ENCODE results near the gene KAZN. TPM values are rescaled to one million over a fixed set of nuclear protein-coding genes. Genes with fewer than 3 reads are reported as not detected.

KAZN gene
- total and polyA plus RNA-seq, 2 donors (not counting 1 experiment from before 2014, with no cell fraction given): 3.4 to 5.0 TPM

- Histone ChIP-seq H2AFZ (ENCODE audit: low read length) (no peak overlapping the region), H3K4me2 (ENCODE audit: extremely low read depth, insufficient read depth, low read length) (no peak overlapping the region), H3K4me1 (ENCODE audit: control insufficient read depth, extremely low read depth, insufficient read depth, low read length) (no peaks in the 10 kb centered on the region), H3K27ac (ENCODE audit: insufficient read depth, low read length) (no peak overlapping the region), H3K4me3 (replicated peaks in 1 of 4; ENCODE audit: control extremely low read depth in 1 of 4, insufficient read depth in 1 of 4, low read depth in 3 of 4, low read length in 4 of 4) (no peak overlapping the region), H3K27me3 (ENCODE audit: control insufficient read depth, insufficient read depth, low read length) (no peaks in the 10 kb centered on the region), H3K79me2 (ENCODE audit: control insufficient read depth, insufficient read depth, low read length) (no peaks in the 10 kb centered on the region), H3K9ac (ENCODE audit: insufficient read depth, low read length) (no peak overlapping the region), H4K20me1 (ENCODE audit: control insufficient read depth, extremely low read depth, insufficient read depth, low read length) (no peaks in the 10 kb centered on the region), H3K9me3 (ENCODE audit: control insufficient read depth, insufficient read depth, low read depth, low read length) (no peaks in the 10 kb centered on the region), H3K36me3 (ENCODE audit: control insufficient read depth, insufficient read depth, low read length) (no peaks in the 10 kb centered on the region)
- no peak for DNase-seq (ENCODE audit: low read depth in 2 of 2)
- TF ChIP-seq, protein P1, sequence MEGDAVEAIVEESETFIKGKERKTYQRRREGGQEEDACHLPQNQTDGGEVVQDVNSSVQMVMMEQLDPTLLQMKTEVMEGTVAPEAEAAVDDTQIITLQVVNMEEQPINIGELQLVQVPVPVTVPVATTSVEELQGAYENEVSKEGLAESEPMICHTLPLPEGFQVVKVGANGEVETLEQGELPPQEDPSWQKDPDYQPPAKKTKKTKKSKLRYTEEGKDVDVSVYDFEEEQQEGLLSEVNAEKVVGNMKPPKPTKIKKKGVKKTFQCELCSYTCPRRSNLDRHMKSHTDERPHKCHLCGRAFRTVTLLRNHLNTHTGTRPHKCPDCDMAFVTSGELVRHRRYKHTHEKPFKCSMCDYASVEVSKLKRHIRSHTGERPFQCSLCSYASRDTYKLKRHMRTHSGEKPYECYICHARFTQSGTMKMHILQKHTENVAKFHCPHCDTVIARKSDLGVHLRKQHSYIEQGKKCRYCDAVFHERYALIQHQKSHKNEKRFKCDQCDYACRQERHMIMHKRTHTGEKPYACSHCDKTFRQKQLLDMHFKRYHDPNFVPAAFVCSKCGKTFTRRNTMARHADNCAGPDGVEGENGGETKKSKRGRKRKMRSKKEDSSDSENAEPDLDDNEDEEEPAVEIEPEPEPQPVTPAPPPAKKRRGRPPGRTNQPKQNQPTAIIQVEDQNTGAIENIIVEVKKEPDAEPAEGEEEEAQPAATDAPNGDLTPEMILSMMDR (conservative IDR thresholded peaks at IDR 0.05 in 1 of 2, IDR thresholded peaks at IDR 0.05 in 1 of 2; ENCODE audit: low read depth in 1 of 2, low read length in 2 of 2): no peak
- TF ChIP-seq EZH2 (IDR thresholded peaks at IDR 0.05; ENCODE audit: low read length, missing control alignments): no peak
These were observed 41.0 kb downstream of the KAZN start for GRCh38 chr1:14639291-14640050.

DNA sequence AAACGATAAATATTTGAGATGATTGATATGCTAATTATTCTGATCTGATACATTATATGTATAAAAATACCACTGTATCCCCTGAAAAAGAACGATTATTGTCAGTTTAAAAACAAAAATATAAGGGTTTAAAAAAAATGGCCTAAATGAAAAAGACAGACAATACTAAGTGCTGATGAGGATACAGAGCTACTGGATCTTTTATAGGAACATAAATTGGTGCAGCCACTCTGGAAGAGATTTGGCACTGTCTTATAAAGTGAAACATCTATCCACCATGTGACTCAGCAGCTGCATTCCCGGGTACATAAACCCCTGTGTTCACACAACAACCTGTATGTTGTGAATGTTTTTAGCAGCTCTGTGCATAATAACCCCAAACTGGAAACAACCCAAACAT, 44.2 kb downstream of the KAZN start:
- Histone ChIP-seq H3K4me3 (replicated peaks in 1 of 4; ENCODE audit: control extremely low read depth in 1 of 4, insufficient read depth in 1 of 4, low read depth in 3 of 4, low read length in 4 of 4) (no peak overlapping the region), H3K27me3 (ENCODE audit: control insufficient read depth, insufficient read depth, low read length) (no peaks in the 10 kb centered on the region), H3K9ac (ENCODE audit: insufficient read depth, low read length) (no peak overlapping the region), H3K27ac (ENCODE audit: insufficient read depth, low read length) (no peak overlapping the region), H2AFZ (ENCODE audit: low read length) (no peak overlapping the region), H3K4me1 (ENCODE audit: control insufficient read depth, extremely low read depth, insufficient read depth, low read length) (no peaks in the 10 kb centered on the region), H4K20me1 (ENCODE audit: control insufficient read depth, extremely low read depth, insufficient read depth, low read length) (no peaks in the 10 kb centered on the region), H3K4me2 (ENCODE audit: extremely low read depth, insufficient read depth, low read length) (no peak overlapping the region), H3K36me3 (ENCODE audit: control insufficient read depth, insufficient read depth, low read length) (no peaks in the 10 kb centered on the region), H3K9me3 (ENCODE audit: control insufficient read depth, insufficient read depth, low read depth, low read length) (no peaks in the 10 kb centered on the region), H3K79me2 (ENCODE audit: control insufficient read depth, insufficient read depth, low read length) (no peaks in the 10 kb centered on the region)
- no peak for DNase-seq (ENCODE audit: low read depth in 2 of 2)
- TF ChIP-seq, protein P1 (conservative IDR thresholded peaks at IDR 0.05 in 1 of 2, IDR thresholded peaks at IDR 0.05 in 1 of 2; ENCODE audit: low read depth in 1 of 2, low read length in 2 of 2): no peak
- TF ChIP-seq EZH2 (IDR thresholded peaks at IDR 0.05; ENCODE audit: low read length, missing control alignments): no peak

DNA sequence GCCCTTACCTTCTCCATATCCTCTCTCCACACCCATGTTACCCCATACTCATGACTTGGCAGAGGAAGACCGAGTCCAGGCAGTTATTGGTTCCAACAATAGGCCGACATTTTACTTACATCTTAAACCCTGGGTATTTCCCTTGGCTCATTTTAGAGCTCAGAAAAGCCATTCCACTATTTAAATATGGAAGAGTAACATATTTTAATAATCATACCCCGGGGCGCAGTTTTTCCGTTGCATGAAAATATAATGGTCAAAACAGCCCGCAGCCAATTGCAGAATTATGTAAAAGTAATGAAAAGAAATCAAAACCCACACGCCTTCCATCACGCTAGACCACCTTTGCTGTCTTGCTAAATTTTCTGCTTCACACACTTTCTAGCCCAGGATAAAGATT, 48.5 kb downstream of the KAZN start:
- H3K4me1 ChIP-seq (ENCODE audit: control insufficient read depth, extremely low read depth, insufficient read depth, low read length): no peaks in the 10 kb centered on the region
- no peaks in the 10 kb centered on the region for H3K27me3 ChIP-seq (ENCODE audit: control insufficient read depth, insufficient read depth, low read length)
- no peak overlapping the region for H3K4me2 ChIP-seq (ENCODE audit: extremely low read depth, insufficient read depth, low read length)
- H3K27ac ChIP-seq (ENCODE audit: insufficient read depth, low read length): no peak overlapping the region
- H3K36me3 ChIP-seq (ENCODE audit: control insufficient read depth, insufficient read depth, low read length): no peaks in the 10 kb centered on the region
- no peaks in the 10 kb centered on the region for H4K20me1 ChIP-seq (ENCODE audit: control insufficient read depth, extremely low read depth, insufficient read depth, low read length)
- no peak for DNase-seq (ENCODE audit: low read depth in 2 of 2)
- H3K9me3 ChIP-seq (ENCODE audit: control insufficient read depth, insufficient read depth, low read depth, low read length): no peaks in the 10 kb centered on the region
- TF ChIP-seq EZH2 (IDR thresholded peaks at IDR 0.05; ENCODE audit: low read length, missing control alignments): no peak
- TF ChIP-seq, protein P1 (conservative IDR thresholded peaks at IDR 0.05 in 1 of 2, IDR thresholded peaks at IDR 0.05 in 1 of 2; ENCODE audit: low read depth in 1 of 2, low read length in 2 of 2): no peak
- H2AFZ ChIP-seq (ENCODE audit: low read length): no peak overlapping the region
- no peak overlapping the region for H3K9ac ChIP-seq (ENCODE audit: insufficient read depth, low read length)
- no peak overlapping the region for H3K4me3 ChIP-seq (replicated peaks in 1 of 4; ENCODE audit: control extremely low read depth in 1 of 4, insufficient read depth in 1 of 4, low read depth in 3 of 4, low read length in 4 of 4)
- H3K79me2 ChIP-seq (ENCODE audit: control insufficient read depth, insufficient read depth, low read length): no peaks in the 10 kb centered on the region

All from fibroblast of lung (primary cell).